ENCODE results near the gene NMUR1.
"Not testable (repeated sequence)": the region's sequence is repeated elsewhere in the genome, so short reads cannot be mapped to it uniquely, and the experiment has no call there.

The NMUR1 gene

DNA sequence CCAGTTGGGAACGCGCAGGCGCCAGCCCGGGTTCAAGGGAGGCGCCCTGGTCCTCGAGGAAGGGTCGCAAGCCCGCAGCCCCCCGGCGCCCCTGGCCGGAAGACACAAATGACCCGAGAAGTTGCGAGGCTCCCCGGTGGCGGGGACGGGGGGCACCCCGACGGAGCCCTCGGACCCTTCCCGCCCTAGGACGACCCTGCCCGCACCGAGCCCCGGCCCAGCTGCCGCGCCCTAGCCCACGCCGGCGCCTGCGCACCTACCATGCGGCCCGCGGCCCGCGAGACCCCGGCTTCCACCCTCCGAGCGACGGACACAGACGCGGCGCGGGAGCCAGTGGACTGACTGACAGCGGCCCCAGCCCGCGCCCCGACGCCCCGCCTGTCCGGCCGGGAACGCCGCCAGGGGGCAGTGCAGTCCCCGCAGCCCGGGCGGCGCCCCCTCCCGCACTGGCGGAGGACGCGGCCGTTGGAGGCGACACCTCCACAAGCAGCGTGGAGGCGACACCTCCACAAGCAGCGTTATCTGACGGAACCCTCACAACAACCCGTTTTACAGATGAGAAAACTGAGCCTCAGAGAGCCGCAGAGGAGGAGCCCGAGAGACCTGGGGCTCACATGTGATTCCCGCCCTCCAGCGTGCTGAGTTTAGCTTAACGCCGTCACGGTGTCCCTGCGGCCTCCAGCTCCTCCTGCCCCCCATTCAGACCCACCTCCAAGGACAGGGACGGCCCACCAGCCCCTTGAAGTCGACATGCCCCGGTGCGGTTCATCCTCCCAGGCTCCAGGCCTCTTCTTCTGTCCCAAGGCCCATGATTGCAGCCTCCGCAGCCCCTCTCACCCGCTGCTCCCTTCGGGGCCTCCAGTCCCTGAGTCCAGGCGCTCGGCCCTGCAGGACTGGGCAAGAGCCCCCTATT lies at the start of gene NMUR1:
Gene NMUR1 (minus strand): TSS at position 347 of the 913 bp plus-strand sequence. CDS start 84 bp downstream, at position 263.
- peak; percentile 54 for DNase-seq (ENCODE audit: low read depth)

GRCh38 chr2:231579560-231579959 lies 49.3 kb upstream of the NMUR1 start:
- DNase-seq (ENCODE audit: low read depth) = no peak

DNA sequence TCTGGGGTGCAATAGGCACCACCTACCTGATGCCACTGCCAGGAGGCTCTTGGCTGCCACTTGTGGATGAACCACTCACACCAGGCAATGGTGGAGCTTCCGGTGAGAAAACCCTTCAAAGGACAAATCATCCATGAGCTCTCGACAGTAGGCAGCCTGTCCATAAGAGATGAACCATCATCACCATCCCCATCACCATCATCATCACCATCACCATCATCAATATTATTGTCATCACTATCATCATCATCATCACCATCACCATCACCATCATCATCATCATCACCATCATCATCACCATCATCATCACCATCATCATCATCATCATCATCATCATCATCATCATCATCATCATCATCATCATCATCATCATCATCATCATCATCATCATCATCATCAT lies 48.4 kb upstream of the NMUR1 start:
- DNase-seq (ENCODE audit: low read depth) = not testable (repeated sequence)

GRCh38 chr2:231576465-231576864 lies 46.2 kb upstream of the NMUR1 start:
- DNase-seq (ENCODE audit: low read depth) = no peak

GRCh38 chr2:231575612-231576256 lies 45.5 kb upstream of the NMUR1 start:
- no peak for DNase-seq (ENCODE audit: low read depth)

- DNase-seq (ENCODE audit: low read depth) = no peak
These were observed 43.6 kb upstream of the NMUR1 start for GRCh38 chr2:231573698-231574421.

GRCh38 chr2:231573096-231573495 lies 42.9 kb upstream of the NMUR1 start:
- DNase-seq (ENCODE audit: low read depth) = no peak

- DNase-seq (ENCODE audit: low read depth) = no peak
These were observed 41.5 kb upstream of the NMUR1 start for GRCh38 chr2:231571661-231572191.

DNA sequence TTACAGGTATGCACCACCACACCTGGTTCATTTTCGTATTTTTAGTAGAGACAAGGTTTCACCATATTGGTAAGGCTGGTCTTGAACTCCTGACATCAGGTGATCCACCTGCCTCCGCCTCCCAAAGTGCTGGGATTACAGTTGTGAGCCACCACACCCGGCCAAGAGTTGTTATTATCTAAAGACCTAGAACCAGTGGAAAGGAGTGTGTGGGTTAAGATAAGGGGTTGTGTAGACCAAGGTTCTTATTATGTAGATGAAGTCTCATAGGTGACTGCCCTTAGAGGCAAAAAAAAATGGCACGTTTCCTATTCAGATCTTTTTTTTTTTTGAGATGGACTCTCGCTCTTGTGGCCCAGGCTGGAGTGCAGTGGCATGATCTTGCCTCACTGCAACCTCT lies 40.7 kb upstream of the NMUR1 start:
- DNase-seq (ENCODE audit: low read depth) = not testable (repeated sequence)

DNA sequence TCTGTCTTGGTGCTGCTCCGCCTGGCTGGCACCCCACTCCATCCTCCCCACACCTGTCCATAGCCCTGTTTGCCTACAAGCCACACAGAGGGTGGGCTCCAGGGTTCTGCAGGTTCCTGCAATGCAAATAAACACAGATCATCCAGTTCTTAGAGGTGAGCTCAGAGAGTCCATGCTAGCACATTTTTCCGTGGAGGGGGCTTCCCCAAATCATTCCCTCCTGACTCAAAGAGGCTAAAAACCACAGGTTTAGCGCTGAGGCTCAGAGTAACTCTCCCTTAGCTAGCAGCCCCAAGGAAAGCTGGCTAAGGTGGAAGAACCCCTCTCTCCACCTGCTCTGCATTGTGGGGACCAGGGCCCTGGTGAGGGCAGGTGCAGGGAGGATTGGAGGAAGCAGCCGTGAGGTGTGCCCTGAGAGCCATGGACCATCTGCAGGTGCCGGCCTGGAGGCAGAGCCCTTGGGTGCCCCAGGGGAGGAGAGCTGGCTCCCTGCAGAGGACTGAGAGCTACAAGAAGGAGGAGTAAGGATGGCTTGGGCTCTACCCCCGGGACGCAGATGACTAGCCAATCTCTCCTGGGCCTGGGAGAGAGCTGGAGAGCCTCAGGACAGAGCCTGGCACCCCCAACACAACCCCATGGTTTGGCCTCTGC lies 38.7 kb upstream of the NMUR1 start:
- no peak for DNase-seq (ENCODE audit: low read depth)

DNA sequence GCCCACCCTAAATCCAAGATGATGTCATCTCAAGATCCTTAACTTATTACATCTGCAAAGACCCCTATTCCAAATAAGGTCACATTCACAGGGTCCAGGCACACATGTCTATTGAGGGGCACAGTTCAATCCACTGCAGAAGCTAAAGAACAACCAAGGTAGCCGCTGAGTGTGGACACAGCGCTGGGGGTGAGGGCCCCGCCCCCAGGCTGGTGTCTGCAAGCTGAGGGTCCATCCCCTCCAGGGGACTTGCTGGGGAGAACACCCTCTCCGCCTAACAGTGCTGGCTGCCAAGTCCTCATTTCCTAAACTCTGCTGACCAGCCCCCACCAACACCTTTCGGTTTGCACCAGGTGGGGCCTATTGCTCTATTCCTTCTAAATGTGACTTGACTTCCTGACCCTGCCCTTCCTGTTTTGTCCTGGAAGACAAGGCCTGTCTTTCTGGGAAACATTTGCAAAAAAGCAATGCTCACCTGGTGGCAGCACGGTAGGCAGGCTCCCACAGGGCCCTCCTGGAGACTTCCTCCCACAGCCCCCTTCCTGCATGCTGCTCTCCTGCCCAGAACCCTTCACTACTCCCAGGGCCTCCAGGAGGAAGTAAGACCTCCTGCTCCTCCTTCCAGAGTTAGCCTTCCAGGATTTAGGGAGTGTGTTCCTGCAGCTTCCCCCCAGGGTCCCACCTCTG lies 38.0 kb upstream of the NMUR1 start:
- no peak for DNase-seq (ENCODE audit: low read depth)

DNA sequence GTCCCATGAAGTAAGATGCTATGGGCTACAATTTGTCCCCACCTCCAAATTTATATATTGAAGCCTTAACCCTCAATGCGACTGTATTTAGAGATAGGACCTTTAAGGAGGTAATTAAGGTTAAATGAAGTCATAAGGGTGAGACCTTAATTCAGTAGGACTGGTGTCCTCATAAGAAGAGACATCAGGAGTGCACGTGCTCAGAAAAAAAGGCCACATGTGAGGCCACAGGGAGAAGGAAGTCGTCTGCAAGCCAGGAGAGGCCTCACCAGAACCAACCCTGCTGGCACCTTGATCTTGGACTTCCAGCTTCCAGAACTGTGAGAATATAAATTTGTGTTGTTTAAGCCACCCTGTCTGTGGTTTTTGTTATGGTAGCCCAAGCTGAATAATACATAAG lies 36.9 kb upstream of the NMUR1 start:
- no peak for DNase-seq (ENCODE audit: low read depth)

- no peak for DNase-seq (ENCODE audit: low read depth)
These were observed 35.8 kb upstream of the NMUR1 start for GRCh38 chr2:231565887-231566594.

GRCh38 chr2:231563378-231563961 lies 33.2 kb upstream of the NMUR1 start:
- no peak for DNase-seq (ENCODE audit: low read depth)

DNA sequence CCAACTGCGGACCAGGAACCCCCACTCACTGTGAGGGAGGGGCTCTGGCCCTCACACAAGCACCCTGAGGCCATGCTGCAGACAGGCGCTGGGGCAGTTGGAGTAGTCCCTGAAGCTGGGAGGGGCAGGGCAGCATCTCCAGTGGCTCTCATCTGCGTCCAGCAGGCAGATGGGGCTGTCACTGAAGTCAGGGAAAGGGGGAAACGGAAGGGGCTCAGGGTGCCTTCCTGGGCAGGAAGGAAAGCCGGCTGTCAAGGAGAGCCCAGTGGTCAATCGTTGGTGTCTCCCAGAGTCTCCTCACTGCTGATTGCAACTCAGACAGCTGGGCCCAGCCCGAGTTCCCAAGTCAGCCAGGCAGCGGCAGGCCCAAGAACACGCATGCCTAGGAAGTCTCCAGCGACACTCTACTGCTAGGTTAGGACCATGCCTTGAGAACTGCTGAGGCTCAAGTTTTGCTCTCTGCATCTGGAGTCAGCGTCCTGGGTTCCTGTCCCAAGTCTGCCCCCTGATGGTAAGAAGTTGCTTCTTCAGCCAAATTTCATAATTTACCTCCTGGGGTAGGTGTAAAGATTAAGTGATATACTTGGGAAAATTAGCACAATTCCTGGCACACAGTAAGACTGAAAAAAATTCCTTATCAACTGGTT lies 27.4 kb upstream of the NMUR1 start:
- peak; percentile 22 for DNase-seq (ENCODE audit: low read depth)

DNA sequence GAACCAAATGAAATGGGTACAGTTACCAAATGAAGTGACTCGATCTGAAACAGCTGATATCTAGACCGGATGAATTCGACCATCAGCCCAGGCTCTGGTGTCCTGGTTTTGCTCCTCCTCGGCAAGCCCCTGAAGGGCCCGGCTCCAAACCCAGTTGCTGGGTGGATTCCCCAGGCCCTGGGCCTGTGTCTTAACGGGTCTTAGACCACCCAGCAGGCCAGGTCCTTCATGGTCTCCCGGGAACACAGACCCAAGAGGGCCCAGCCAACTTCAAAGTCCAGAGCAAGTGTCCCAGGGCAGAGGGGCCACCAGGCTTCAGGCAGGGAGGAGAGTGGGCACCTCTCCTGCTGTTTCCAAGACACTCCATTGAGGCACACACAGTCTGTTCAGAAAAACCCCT lies 26.7 kb upstream of the NMUR1 start:
- DNase-seq (ENCODE audit: low read depth) = no peak

- not testable (repeated sequence) for DNase-seq (ENCODE audit: low read depth)
These were observed 26.3 kb upstream of the NMUR1 start for GRCh38 chr2:231556496-231556895.

DNA sequence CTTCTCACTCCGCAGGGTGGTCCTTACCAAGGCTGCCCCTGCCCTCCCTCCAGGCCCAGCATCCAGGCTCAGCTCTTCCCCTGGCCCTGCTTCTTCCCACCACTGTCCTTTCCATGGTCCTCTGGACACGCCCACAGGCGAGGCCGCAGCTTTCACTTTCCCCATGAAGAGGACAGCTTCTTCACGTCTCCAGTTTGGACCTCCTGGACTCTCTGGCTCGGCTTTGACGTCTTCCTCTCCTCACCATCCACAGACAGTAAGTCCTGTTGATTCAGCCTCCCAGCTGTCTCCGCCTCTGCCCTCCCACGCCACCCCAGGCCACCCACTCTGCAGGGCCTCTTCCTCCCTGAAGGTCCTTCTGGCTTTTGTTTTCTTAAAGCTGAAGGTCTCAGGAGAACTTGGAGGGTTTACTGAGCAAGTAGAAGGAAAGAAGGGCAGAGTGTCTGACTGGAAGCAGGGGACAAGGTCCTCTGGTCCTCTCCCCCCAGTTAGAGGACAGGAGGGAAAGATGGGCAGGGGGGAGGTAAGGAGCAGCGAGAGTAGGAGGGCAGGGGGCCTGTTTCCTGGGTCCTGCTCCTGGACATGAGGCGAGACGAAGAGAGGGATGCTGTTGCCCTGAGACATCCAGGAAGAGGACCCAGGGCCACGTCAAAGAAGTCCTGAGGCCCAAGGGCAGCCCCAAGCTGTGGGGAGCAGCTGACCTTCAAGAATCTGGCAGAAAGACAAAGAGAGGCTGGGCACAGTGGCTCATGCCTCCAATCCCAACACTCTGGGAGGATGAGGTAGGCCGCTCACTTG lies 24.7 kb upstream of the NMUR1 start:
- DNase-seq (ENCODE audit: low read depth) = no peak

DNA sequence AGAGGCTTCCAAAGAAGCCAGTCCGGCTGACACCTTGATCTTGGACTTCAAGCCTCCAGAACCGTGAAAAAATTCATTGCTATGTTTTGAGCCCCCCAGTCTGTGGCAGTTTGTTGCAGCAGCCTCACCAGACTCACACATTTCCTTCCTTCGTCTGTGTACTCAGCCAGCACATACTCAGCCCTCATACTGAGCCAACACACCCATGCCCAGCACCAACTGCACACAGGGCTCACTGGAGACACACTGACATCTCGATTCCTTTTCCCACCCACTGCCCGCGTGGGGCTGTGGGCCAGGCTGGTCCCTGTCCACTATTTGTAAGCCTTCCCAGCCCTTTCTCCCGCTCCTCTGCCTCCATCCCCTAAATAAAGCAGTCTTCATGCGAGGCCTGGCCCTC lies 24.1 kb upstream of the NMUR1 start:
- no peak for DNase-seq (ENCODE audit: low read depth)
